Osteocyte (in vitro differentiated cells): ENCODE measurements around the gene GALC. TPM values are rescaled to one million over a fixed set of nuclear protein-coding genes. Genes with fewer than 3 reads are reported as not detected.

Experiments
- DNase-seq: peaks from one replicate; pipeline ENCODE4 v3.0.0; 2021; ENCODE audit warnings: mixed read lengths; ENCODE audit not compliant: unreplicated experiment; ENCODE audit errors: extremely low spot score
- H3K27ac Mint-ChIP-seq: one replicate; pipeline ENCODE4 v1.8.0; 2021; ENCODE audit warnings: mild to moderate bottlenecking, mixed read lengths; ENCODE audit not compliant: unreplicated experiment
- H3K27me3 Mint-ChIP-seq: one replicate; pipeline ENCODE4 v1.8.0; 2021; ENCODE audit warnings: mixed read lengths; ENCODE audit not compliant: unreplicated experiment
- H3K36me3 Mint-ChIP-seq: one replicate; pipeline ENCODE4 v1.8.0; 2021; ENCODE audit warnings: mixed read lengths; ENCODE audit not compliant: unreplicated experiment
- H3K4me1 Mint-ChIP-seq: one replicate; pipeline ENCODE4 v1.8.0; 2021; ENCODE audit warnings: mixed read lengths; ENCODE audit not compliant: unreplicated experiment
- H3K4me3 Mint-ChIP-seq: one replicate; pipeline ENCODE4 v1.8.0; 2021; ENCODE audit warnings: mild to moderate bottlenecking, moderate library complexity, mixed read lengths; ENCODE audit not compliant: unreplicated experiment
- H3K9me3 Mint-ChIP-seq: one replicate; pipeline ENCODE4 v1.8.0; 2021; ENCODE audit warnings: mixed read lengths; ENCODE audit not compliant: unreplicated experiment
- total RNA-seq: library from RNA; stranded (reverse); gene quantifications from 2 replicates; pipeline ENCODE4 v1.2.1, GENCODE V29; 2021
- TF ChIP-seq, protein P1 (sequence below): fragments of 200-600 bp; sonication (generic); IDR thresholded peaks from 2 replicates; pipeline ENCODE4 v1.5.0; 2021; ENCODE audit warnings: antibody characterized with exemption, mild to moderate bottlenecking, moderate library complexity

Gene GALC
- total RNA-seq, 1 donor from 2014 or later = 15.8 TPM

DNA sequence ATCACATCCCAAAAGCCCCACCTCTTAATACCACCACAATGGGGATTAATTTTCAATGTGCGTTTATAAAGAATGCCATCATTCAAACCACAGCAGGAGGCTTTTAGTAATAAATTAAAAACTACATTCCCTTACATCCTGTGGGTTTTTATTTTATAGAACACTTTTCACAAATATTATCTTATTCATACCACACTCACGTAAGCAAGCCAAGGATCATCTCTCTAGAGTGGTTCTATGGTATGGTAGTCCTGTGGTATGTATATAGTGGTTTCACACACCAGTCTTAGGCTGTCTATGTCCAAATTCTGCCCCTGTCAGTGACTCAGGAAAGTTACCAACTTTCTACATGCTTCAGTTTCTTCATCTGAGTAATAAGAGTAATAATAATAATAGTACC, 100.2 kb downstream of the GALC start:
- Mint-ChIP-seq H3K27me3 (peaks cover 12% of the 10 kb centered on the region), H3K36me3 (no peaks in the 10 kb centered on the region), H3K4me1 (no peaks in the 10 kb centered on the region), H3K27ac (no peak overlapping the region), H3K4me3 (no peak overlapping the region), H3K9me3 (no peaks in the 10 kb centered on the region)
- no peak for DNase-seq
- TF ChIP-seq, protein P1, sequence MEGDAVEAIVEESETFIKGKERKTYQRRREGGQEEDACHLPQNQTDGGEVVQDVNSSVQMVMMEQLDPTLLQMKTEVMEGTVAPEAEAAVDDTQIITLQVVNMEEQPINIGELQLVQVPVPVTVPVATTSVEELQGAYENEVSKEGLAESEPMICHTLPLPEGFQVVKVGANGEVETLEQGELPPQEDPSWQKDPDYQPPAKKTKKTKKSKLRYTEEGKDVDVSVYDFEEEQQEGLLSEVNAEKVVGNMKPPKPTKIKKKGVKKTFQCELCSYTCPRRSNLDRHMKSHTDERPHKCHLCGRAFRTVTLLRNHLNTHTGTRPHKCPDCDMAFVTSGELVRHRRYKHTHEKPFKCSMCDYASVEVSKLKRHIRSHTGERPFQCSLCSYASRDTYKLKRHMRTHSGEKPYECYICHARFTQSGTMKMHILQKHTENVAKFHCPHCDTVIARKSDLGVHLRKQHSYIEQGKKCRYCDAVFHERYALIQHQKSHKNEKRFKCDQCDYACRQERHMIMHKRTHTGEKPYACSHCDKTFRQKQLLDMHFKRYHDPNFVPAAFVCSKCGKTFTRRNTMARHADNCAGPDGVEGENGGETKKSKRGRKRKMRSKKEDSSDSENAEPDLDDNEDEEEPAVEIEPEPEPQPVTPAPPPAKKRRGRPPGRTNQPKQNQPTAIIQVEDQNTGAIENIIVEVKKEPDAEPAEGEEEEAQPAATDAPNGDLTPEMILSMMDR = no peak

DNA sequence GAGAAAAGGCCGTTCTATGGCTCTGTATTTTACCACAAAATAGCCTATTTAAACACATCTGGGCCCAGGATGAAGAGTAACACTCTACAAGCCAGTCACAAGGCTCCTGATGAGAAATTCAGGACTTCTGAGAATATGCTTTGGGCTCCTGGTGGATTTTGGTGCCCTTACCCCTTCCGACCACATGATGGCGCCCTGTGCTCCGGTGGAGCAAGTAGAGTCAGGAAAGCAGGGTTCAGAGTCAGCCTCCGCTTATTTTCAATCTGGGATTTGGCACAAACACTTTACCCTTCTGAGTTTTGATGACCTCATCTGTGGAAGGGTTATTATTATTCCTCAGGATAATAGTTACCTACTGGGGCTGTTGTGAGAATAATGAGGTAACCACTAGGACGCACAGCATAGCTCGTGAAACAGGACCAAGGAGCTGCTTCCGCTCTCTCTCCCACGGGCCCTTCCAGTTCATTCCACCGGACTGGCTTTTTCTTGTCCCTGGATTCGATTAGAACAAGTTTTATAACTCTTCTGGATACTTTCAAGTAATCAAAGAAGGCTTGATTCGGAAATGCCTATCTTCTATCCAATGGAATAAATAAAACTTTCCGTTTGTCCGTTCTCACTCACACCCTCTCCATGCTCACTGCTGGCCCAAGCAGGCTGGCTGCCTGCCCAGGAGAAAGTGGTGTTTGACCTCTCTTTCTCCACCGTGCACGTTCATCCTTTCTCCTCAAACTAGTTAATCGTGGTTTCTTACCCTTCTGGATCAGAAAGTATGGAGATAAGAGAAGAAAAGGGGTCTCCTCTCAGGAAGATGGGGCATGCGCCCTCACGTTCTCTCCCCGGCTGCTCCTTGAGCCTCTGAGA, 104.6 kb downstream of the GALC start:
- H3K27me3 Mint-ChIP-seq = no peaks in the 10 kb centered on the region
- H3K27ac Mint-ChIP-seq = no peak overlapping the region
- H3K9me3 Mint-ChIP-seq = no peaks in the 10 kb centered on the region
- no peaks in the 10 kb centered on the region for H3K36me3 Mint-ChIP-seq
- TF ChIP-seq, protein P1 = peak; percentile 36
- H3K4me3 Mint-ChIP-seq = no peak overlapping the region
- DNase-seq = no peak
- H3K4me1 Mint-ChIP-seq = peaks cover 2% of the 10 kb centered on the region

DNA sequence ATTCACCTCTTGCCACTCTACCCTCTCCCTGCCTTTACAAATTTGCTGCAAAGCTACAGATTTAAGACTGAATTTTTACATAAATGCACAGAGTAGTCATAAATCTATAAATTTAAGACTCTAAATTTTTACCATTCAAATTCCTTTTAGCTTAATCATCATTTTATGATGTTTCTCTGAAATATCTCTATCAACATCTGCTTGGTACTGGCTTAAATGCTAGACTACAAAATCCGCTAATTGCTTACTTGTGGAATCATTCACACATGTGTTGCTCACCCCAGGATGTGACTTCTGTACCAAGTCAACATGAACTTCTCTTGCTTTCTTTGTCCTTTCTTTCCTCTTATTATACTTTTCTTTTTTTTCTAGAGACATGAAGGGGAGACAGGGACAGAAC, 109.2 kb downstream of the GALC start:
- H3K4me1 Mint-ChIP-seq = peaks cover 2% of the 10 kb centered on the region
- TF ChIP-seq, protein P1 = no peak
- DNase-seq = no peak
- no peak overlapping the region for H3K27ac Mint-ChIP-seq
- H3K27me3 Mint-ChIP-seq = no peaks in the 10 kb centered on the region
- no peak overlapping the region for H3K4me3 Mint-ChIP-seq
- H3K36me3 Mint-ChIP-seq = no peaks in the 10 kb centered on the region
- no peaks in the 10 kb centered on the region for H3K9me3 Mint-ChIP-seq

Other genes with a start within 250 kb of the GALC start
- gene GPR65, start 12.0 kb upstream of the GALC start, total RNA-seq = not detected in 2 replicates